HG03064 (cell line): ENCODE data around the gene UPB1.

ENCODE experiments used
- ATAC-seq: cut with Tn5 transposase; IDR thresholded peaks from one replicate; pipeline ENCODE4 v1.9.1; 2021; ENCODE audit warnings: low read depth; ENCODE audit not compliant: unreplicated experiment

Gene UPB1

GRCh38 chr22:24503137-24503842 is 8.2 kb downstream of the UPB1 start:
- no peak for ATAC-seq

GRCh38 chr22:24503843-24504338 is 8.8 kb downstream of the UPB1 start:
- ATAC-seq = no peak

- ATAC-seq = no peak
These were observed 9.4 kb downstream of the UPB1 start for GRCh38 chr22:24504540-24504939.

- ATAC-seq = no peak
These were observed 10.0 kb downstream of the UPB1 start for GRCh38 chr22:24504956-24505736.

- no peak for ATAC-seq
These were observed 11.8 kb downstream of the UPB1 start for GRCh38 chr22:24506802-24507438.

GRCh38 chr22:24507716-24508115 is 12.6 kb downstream of the UPB1 start:
- ATAC-seq = no peak

- no peak for ATAC-seq
These were observed 15.8 kb downstream of the UPB1 start for GRCh38 chr22:24510637-24511625.

GRCh38 chr22:24512043-24512442 is 16.9 kb downstream of the UPB1 start:
- ATAC-seq = no peak

GRCh38 chr22:24513378-24514240 is 18.5 kb downstream of the UPB1 start:
- no peak for ATAC-seq

- no peak for ATAC-seq
These were observed 19.3 kb downstream of the UPB1 start for GRCh38 chr22:24514241-24515026.

GRCh38 chr22:24515027-24515338 is 19.9 kb downstream of the UPB1 start:
- no peak for ATAC-seq

- ATAC-seq = no peak
These were observed 21.2 kb downstream of the UPB1 start for GRCh38 chr22:24516301-24516737.

- ATAC-seq = no peak
These were observed 22.3 kb downstream of the UPB1 start for GRCh38 chr22:24517446-24517845.

GRCh38 chr22:24518228-24518627 is 23.1 kb downstream of the UPB1 start:
- no peak for ATAC-seq

- no peak for ATAC-seq
These were observed 23.8 kb downstream of the UPB1 start for GRCh38 chr22:24518771-24519485.

GRCh38 chr22:24519496-24519895 is 24.4 kb downstream of the UPB1 start:
- ATAC-seq = no peak

GRCh38 chr22:24521791-24522245 is 26.7 kb downstream of the UPB1 start:
- ATAC-seq = no peak

- no peak for ATAC-seq
These were observed 28.7 kb downstream of the UPB1 start for GRCh38 chr22:24523873-24524272.
